ENCODE data around the gene KDM5D. TPM values are rescaled to one million over a fixed set of nuclear protein-coding genes. Genes with fewer than 3 reads are reported as not detected.

Gene KDM5D
- total RNA-seq: 27.7 TPM

GRCh38 chrY:19744381-19745378 lies at the start of gene KDM5D:
KDM5D (minus strand) TSS chrY:19744726; CDS start chrY:19744534, 192 bp downstream.
- DNase-seq (ENCODE audit: low spot score in 2 of 2) (no peak), FAIRE-seq (no peak)

DNA sequence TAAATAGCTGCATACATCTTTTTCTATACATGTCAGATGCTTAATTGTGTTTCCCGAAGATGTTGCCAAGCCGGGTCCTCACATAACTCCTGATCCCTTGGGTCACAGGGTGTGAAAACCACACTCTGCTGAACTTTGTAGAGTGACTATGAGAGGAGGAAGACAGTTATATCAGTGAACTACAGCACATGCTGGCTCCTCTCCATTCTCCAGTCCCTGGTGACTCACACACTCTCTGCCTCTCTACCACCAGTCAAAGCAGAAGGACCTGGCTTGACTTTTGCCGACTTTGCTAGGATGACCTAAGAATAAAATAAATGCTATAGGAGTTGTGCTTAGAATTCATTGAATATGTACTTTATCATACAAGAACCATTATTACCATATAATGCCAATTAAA lies 23.8 kb upstream of the KDM5D start:
- FAIRE-seq (no peak), DNase-seq (ENCODE audit: low spot score in 2 of 2) (no peak)

GRCh38 chrY:19743331-19743730 lies 1.2 kb downstream of the KDM5D start:
- no peak for DNase-seq (ENCODE audit: low spot score in 2 of 2)
- no peak for FAIRE-seq

GRCh38 chrY:19742153-19742552 lies 2.4 kb downstream of the KDM5D start:
- FAIRE-seq: no peak

DNA sequence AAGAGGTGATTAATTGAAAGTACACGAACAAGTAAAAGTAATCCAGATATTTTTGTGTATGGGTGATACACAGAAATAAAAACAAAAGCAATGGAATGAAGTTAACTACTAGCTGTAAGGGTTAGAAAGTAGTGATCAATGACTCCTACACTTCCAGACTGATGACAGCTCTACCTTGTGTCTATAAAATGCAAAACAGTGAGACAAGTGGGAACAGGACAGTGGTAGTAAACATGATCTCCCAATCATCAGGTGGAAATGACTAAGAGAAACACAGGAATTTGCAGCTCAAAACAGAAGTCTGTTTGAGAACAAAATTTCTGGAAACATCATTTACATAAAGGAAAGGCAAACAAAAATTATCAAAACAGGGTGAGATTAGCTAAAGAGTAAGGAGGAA lies 10.1 kb downstream of the KDM5D start:
- no peak for FAIRE-seq
- no peak for DNase-seq (ENCODE audit: low spot score in 2 of 2)

More at GRCh38 chrY:19742153-19742552, 2.4 kb downstream of the KDM5D start:
- DNase-seq (ENCODE audit: low spot score in 2 of 2): no peak

GRCh38 chrY:19717950-19718349 lies 26.6 kb downstream of the KDM5D start:
- DNase-seq (ENCODE audit: low spot score in 2 of 2): no peak
- FAIRE-seq: no peak

- DNase-seq (ENCODE audit: low spot score in 2 of 2): no peak
- FAIRE-seq: no peak
Observed at GRCh38 chrY:19717146-19717545, 27.4 kb downstream of the KDM5D start.

DNA sequence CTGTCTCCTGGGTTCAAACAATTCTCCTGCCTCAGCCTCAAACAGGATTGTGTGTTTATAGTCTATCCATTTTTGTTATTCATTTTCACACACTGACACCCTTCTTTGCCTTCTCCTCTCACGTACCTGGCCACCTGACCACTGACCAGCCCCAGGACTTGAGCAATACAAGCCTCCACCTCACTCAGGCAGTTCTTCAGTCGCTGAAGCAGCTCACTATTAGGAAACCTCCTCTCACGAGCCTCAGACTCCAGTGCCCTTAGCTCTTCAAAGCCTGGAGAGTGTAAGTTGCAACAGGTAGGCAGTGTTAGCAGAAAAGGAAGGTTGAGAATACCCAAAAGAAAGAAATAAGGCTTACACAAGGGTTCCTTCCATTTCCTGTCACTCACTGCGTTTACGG lies 29.3 kb downstream of the KDM5D start:
- DNase-seq (ENCODE audit: low spot score in 2 of 2) (no peak), FAIRE-seq (no peak)

DNA sequence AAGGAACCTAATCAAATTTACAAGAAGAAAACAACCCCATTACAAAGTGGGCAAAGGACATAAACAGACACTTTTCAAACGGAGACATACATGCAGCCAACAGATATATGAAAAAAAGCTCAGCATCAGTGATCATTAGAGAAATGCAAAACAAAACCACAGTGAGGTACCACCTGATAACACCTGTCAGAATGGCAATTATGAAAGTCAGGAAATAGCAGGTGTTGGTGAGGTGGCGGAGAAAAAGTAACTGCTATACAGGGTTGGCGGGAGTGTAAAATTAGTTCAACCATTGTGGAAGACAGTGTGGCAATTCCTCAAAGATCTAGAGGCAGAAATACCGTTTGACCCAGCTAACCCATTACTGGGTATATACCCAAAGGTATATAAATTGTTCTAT lies 31.1 kb downstream of the KDM5D start:
- DNase-seq (ENCODE audit: low spot score in 2 of 2) (no peak), FAIRE-seq (no peak)

DNA sequence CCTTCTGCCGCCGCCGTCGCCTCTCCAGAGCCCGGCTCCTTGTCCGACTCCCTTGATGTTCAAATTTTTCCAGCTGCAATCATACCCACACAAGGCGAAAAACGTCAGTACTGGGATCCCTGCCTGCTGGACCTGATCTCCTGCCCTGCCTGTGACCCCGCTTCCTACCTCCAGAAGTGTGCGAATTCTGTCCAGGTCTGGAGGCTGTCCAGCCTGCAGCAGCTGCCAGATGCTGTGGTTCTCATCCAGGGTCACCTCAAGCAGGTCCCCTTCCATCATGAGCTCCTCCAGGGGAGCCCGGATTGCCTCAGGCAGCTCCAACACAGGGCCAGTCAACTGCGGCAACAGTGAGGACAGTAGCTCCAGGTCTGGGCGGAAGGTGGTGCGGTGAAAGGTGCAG lies 38.3 kb downstream of the KDM5D start:
- no peak for DNase-seq (ENCODE audit: low spot score in 2 of 2)
- FAIRE-seq: no peak

- DNase-seq (ENCODE audit: low spot score in 2 of 2) (no peak), FAIRE-seq (no peak)
Observed at GRCh38 chrY:19698495-19698894, 46.0 kb downstream of the KDM5D start.

GRCh38 chrY:19680821-19681220 lies 63.7 kb downstream of the KDM5D start:
- DNase-seq (ENCODE audit: low spot score in 2 of 2): no peak
- no peak for FAIRE-seq
